Endothelial cell of umbilical vein (primary cell): ENCODE data around the gene ARHGEF26. TPM values are rescaled to one million over a fixed set of nuclear protein-coding genes. Genes with fewer than 3 reads are reported as not detected.

Experiments
- BruUV-seq: library from RNA; stranded (reverse); fragments of 400-500 nt; replicated peaks from 2 replicates; lab custom pipeline; 2021; lab: Mats Ljungman, UMichigan
- CTCF ChIA-PET: fragments of 300-600, 350-600 bp; sonication (Branson Sonifier 250); formaldehyde crosslinking; loops from one replicate; lab custom pipeline; 2021; ENCODE audit warnings: antibody characterized with exemption, inconsistent platforms; lab: Charles Lee
- POLR2A ChIA-PET: fragments of 300-600, 350-600 bp; sonication (Branson Sonifier 250); formaldehyde crosslinking; loops from one replicate; lab custom pipeline; 2021; ENCODE audit warnings: antibody characterized with exemption, inconsistent platforms; lab: Charles Lee
- DNase-seq: peaks from one replicate; pipeline ENCODE4 v3.0.0-alpha.2; 2011; ENCODE audit warnings: low read depth, low spot score
- FAIRE-seq: peaks from 2 replicates; lab custom pipeline; 2011; peaks lifted over from hg19 to GRCh38; lab: Jason Lieb, UNC
- H2AFZ ChIP-seq: 2 replicates; pipeline ENCODE4 v1.6.0; 2012; ENCODE audit warnings: low read depth, low read length, control low read depth, inconsistent platforms
- H3K27ac ChIP-seq: 2 replicates; pipeline ENCODE4 v1.5.1; 2011; ENCODE audit warnings: low read depth, mild to moderate bottlenecking, control low read depth, low read length, moderate library complexity; ENCODE audit not compliant: insufficient read depth
- H3K27me3 ChIP-seq, 2 experiments: 2 replicates each; pipeline versions ENCODE4 v1.6.0 to v1.6.1; 2011; ENCODE audit warnings: low read length in 2 of 2, mixed read lengths in 1 of 2; ENCODE audit not compliant: control insufficient read depth in 2 of 2, insufficient read depth in 2 of 2
- H3K36me3 ChIP-seq, 2 experiments: 2 replicates in 1 of 2; 3 replicates in 1 of 2; pipeline ENCODE4 v1.5.1; 2011; ENCODE audit warnings: low read length in 2 of 2, mild to moderate bottlenecking in 1 of 2, moderate library complexity in 1 of 2; ENCODE audit not compliant: control insufficient read depth in 2 of 2, insufficient read depth in 2 of 2; ENCODE audit errors: extremely low read depth in 1 of 2
- H3K4me1 ChIP-seq: 3 replicates; pipeline ENCODE4 v1.5.1; 2011; ENCODE audit warnings: mild to moderate bottlenecking, low read length; ENCODE audit not compliant: control insufficient read depth, insufficient read depth; ENCODE audit errors: extremely low read depth
- H3K4me2 ChIP-seq: 2 replicates; pipeline ENCODE4 v1.6.1; 2011; ENCODE audit warnings: low read length, control low read depth, mixed read lengths; ENCODE audit not compliant: insufficient read depth
- H3K4me3 ChIP-seq, 3 experiments: fragments of 200-600 bp in 1 of 3; sonication (generic), shearing (Covaris generic) in 1 of 3; replicated peaks in 1 of 3; 2 replicates each; pipeline ENCODE4 v1.5.1; 2011 to 2016; ENCODE audit warnings: control low read depth in 3 of 3, low read length in 3 of 3, mild to moderate bottlenecking in 2 of 3, inconsistent platforms in 1 of 3, low read depth in 1 of 3, moderate library complexity in 1 of 3; ENCODE audit not compliant: insufficient read depth in 1 of 3
- H3K79me2 ChIP-seq: 2 replicates; pipeline ENCODE4 v1.6.0; 2012; ENCODE audit warnings: low read length, inconsistent platforms; ENCODE audit not compliant: control insufficient read depth, insufficient read depth
- H3K9ac ChIP-seq: replicated peaks from 2 replicates; pipeline ENCODE3; 2011; ENCODE audit warnings: low read length, control low read depth; ENCODE audit not compliant: insufficient read depth; ENCODE audit errors: extremely low read depth
- H3K9me1 ChIP-seq: replicated peaks from 3 replicates; pipeline ENCODE4 v1.6.0; 2011; ENCODE audit warnings: mild to moderate bottlenecking, low read length; ENCODE audit not compliant: control insufficient read depth, insufficient read depth; ENCODE audit errors: extremely low read depth
- H3K9me3 ChIP-seq: replicated peaks from 2 replicates; pipeline ENCODE4 v1.5.1; 2012; ENCODE audit warnings: low read length, inconsistent platforms; ENCODE audit not compliant: control insufficient read depth, insufficient read depth
- H4K20me1 ChIP-seq: replicated peaks from 2 replicates; pipeline ENCODE3; 2011; ENCODE audit warnings: mild to moderate bottlenecking, low read length; ENCODE audit not compliant: control insufficient read depth, insufficient read depth; ENCODE audit errors: extremely low read depth
- CTCF ChIP-seq, 2 donors: IDR thresholded peaks; 1 replicate in 1 of 2; 2 replicates in 1 of 2; pipeline ENCODE4 v1.5.1; 2011; ENCODE audit warnings: low read length in 2 of 2, mild to moderate bottlenecking in 2 of 2, moderate library complexity in 2 of 2, control low read depth in 1 of 2, inconsistent platforms in 1 of 2, low read depth in 1 of 2; ENCODE audit not compliant: insufficient read depth in 1 of 2; ENCODE audit errors: extremely low read depth in 1 of 2
- EZH2 ChIP-seq: IDR thresholded peaks from 2 replicates; pipeline ENCODE4 v1.6.1; 2012; ENCODE audit warnings: borderline replicate concordance, low read depth, mild to moderate bottlenecking, moderate library complexity, low read length, inconsistent platforms; ENCODE audit not compliant: severe bottlenecking
- FOS ChIP-seq: IDR thresholded peaks from 2 replicates; pipeline ENCODE4 v1.6.1; 2011; ENCODE audit warnings: mild to moderate bottlenecking, low read length, moderate library complexity, borderline replicate concordance; ENCODE audit not compliant: insufficient read depth
- GATA2 ChIP-seq: IDR thresholded peaks from 2 replicates; pipeline ENCODE4 v1.7.0; 2011; ENCODE audit warnings: low read depth, mild to moderate bottlenecking, moderate library complexity, mixed read lengths, low read length; ENCODE audit not compliant: insufficient read length, insufficient read depth
- JUN ChIP-seq: IDR thresholded peaks from 2 replicates; pipeline ENCODE4 v1.6.1; 2011; ENCODE audit warnings: borderline replicate concordance, low read depth; ENCODE audit not compliant: insufficient read length, insufficient read depth
- MAX ChIP-seq: IDR thresholded peaks from 2 replicates; pipeline ENCODE4 v1.6.1; 2011; ENCODE audit not compliant: insufficient read depth, insufficient read length
- MYC ChIP-seq: IDR thresholded peaks from one replicate; pipeline ENCODE4 v1.6.1; 2011; ENCODE audit warnings: mild to moderate bottlenecking, low read depth, low read length
- POLR2A ChIP-seq: IDR thresholded peaks from 2 replicates; pipeline ENCODE4 v1.6.1; 2012; ENCODE audit warnings: low read depth, mild to moderate bottlenecking, control low read depth, low read length
- POLR2AphosphoS5 ChIP-seq: IDR thresholded peaks from 2 replicates; pipeline ENCODE4 v1.6.1; 2012; ENCODE audit warnings: low read depth, mild to moderate bottlenecking, control low read depth, low read length, moderate library complexity; ENCODE audit not compliant: insufficient read depth
- dilution Hi-C: fragments of 300-500 bp; cut with MboI; formaldehyde crosslinking; loops from one replicate; pipeline ENCODE4 v1.15.0; 2019; ENCODE audit warnings: low sequenced_read_pairs; ENCODE audit not compliant: extremely low pct_ligation_motif_present
- intact Hi-C: fragments of 100-400 bp; cut with micrococcal nuclease; formaldehyde crosslinking; loops from one replicate; pipeline ENCODE4 v1.10.0; 2022
- polyA plus RNA-seq, 4 experiments: library from polyadenylated mRNA; depleted of rRNA in 3 of 4; stranded (reverse) in 3 of 4; unstranded in 1 of 4; fragments of >200 nt; gene quantifications; 2 replicates each; pipeline versions ENCODE4 v1.2.1 to v1.2.3, GENCODE V29; 2011 to 2012; ENCODE audit warnings: missing spikeins in 1 of 4
- total RNA-seq: library from RNA; stranded (reverse); gene quantifications from 2 replicates; pipeline ENCODE4 v1.2.3, GENCODE V29; 2021

Gene ARHGEF26
- total and polyA plus RNA-seq, 2 donors (not counting 3 experiments of a cell fraction or from before 2014, with no cell fraction given): 0.57 to 2.9 TPM

- no peak overlapping the region for H3K4me3 ChIP-seq
- no peaks in the 10 kb centered on the region for H4K20me1 ChIP-seq
- ChIA-PET CTCF (interaction anchor here (1.0 kb wide), 1 partner anchor 14 kb away, joined by 3 read pairs; no protein-coding TSS in a partner anchor), POLR2A (interaction anchor here (1.1 kb wide), 1 partner anchor 19 kb away, joined by 3 read pairs; the partner anchor contains the start of gene ARHGEF26)
- no TSS peak for BruUV-seq
- H3K9me1 ChIP-seq: no peaks in the 10 kb centered on the region
- no peaks in the 10 kb centered on the region for H3K36me3 ChIP-seq
- no peaks in the 10 kb centered on the region for H3K79me2 ChIP-seq
- no peak overlapping the region for H2AFZ ChIP-seq
- TF ChIP-seq MAX: no peak
- TF ChIP-seq MYC: no peak
- no peak for TF ChIP-seq GATA2
- TF ChIP-seq FOS: no peak
- no peak for TF ChIP-seq POLR2AphosphoS5
- TF ChIP-seq EZH2: no peak
- no peak for TF ChIP-seq CTCF (IDR thresholded peaks at IDR 0.05; ENCODE audit: extremely low read depth in 1 of 2, insufficient read depth in 1 of 2, low read depth in 1 of 2, low read length in 2 of 2)
- no peak for TF ChIP-seq POLR2A
- no peak for TF ChIP-seq JUN
- no peak overlapping the region for H3K4me2 ChIP-seq
- FAIRE-seq (no peak), DNase-seq (no peak)
- dilution Hi-C loops (no loop called here), intact Hi-C loops (loop anchor here (5.0 kb wide), 1 partner anchor 297 kb away; no protein-coding TSS in a partner anchor)
- no peaks in the 10 kb centered on the region for H3K4me1 ChIP-seq
- H3K9me3 ChIP-seq: no peaks in the 10 kb centered on the region
- H3K27ac ChIP-seq: no peak overlapping the region
- no peak overlapping the region for H3K9ac ChIP-seq
- no peaks in the 10 kb centered on the region for H3K27me3 ChIP-seq
Observed at GRCh38 chr3:154139996-154140436, 18.8 kb downstream of the ARHGEF26 start.
